Aorta (tissue), 5 donors: Measurements from ENCODE around the gene PCBP3. TPM values are rescaled to one million over a fixed set of nuclear protein-coding genes. Genes with fewer than 3 reads are reported as not detected.
"Not testable (repeated sequence)": the region's sequence is repeated elsewhere in the genome, so short reads cannot be mapped to it uniquely, and the experiment has no call there.

Experiments
- ATAC-seq: fragments of 200-7000 bp; cut with Tn5 transposase; one replicate; pipeline ENCODE4 v1.9.1; 2022; ENCODE audit warnings: moderate library complexity; ENCODE audit not compliant: low FRiP score
- DNase-seq, 2 donors: peaks; one replicate each; pipeline ENCODE4 v3.0.0-alpha.2; 2020
- H3K27ac ChIP-seq, 2 donors: one replicate each; pipeline ENCODE4 v1.5.1; 2013; ENCODE audit warnings: low read length in 2 of 2, mild to moderate bottlenecking in 2 of 2, moderate library complexity in 2 of 2, control low read depth in 1 of 2, inconsistent platforms in 1 of 2, low read depth in 1 of 2
- H3K27me3 ChIP-seq, 2 donors: one replicate each; pipeline ENCODE4 v1.6.1; 2013; ENCODE audit warnings: control low read depth in 1 of 2, low read length in 1 of 2, mild to moderate bottlenecking in 1 of 2, moderate library complexity in 1 of 2; ENCODE audit not compliant: insufficient read depth in 2 of 2, control insufficient read depth in 1 of 2
- H3K36me3 ChIP-seq, 2 donors: one replicate each; pipeline ENCODE4 v1.6.1; 2013; ENCODE audit warnings: control low read depth in 1 of 2, low read length in 1 of 2, mild to moderate bottlenecking in 1 of 2; ENCODE audit not compliant: insufficient read depth in 2 of 2, control insufficient read depth in 1 of 2
- H3K4me1 ChIP-seq, 2 donors: one replicate each; pipeline ENCODE4 v1.6.1; 2013; ENCODE audit warnings: low read length in 2 of 2, control low read depth in 1 of 2, mild to moderate bottlenecking in 1 of 2, moderate library complexity in 1 of 2; ENCODE audit not compliant: insufficient read depth in 2 of 2, control insufficient read depth in 1 of 2
- H3K4me3 ChIP-seq, 2 donors: one replicate each; pipeline ENCODE4 v1.5.1; 2013; ENCODE audit warnings: low read length in 2 of 2, control low read depth in 1 of 2, mild to moderate bottlenecking in 1 of 2
- H3K9me3 ChIP-seq: one replicate; pipeline ENCODE4 v1.6.1; 2013; ENCODE audit warnings: mild to moderate bottlenecking, low read length; ENCODE audit not compliant: control insufficient read depth
- WGBS, 2 donors: extraction: QIAGEN DNeasy Blood & Tissue Kit; methylation state at CpG; one replicate each; pipeline ENCODE4 v1.1.7; 2013; 5-methylcytosine and 5-hydroxymethylcytosine counted together
- intact Hi-C, 2 donors: fragments of 100-400 bp; cut with DNase I; formaldehyde crosslinking; loops; one replicate each; pipeline versions ENCODE4 v1.14.2 to v1.15.0; 2022
- polyA plus RNA-seq, 2 donors: library from polyadenylated mRNA; stranded (reverse); fragments of 200-250 nt; gene quantifications; one replicate each; pipeline ENCODE4 v1.2.3, GENCODE V29; 2013
- total RNA-seq, 2 donors: library from RNA; stranded (reverse); fragmentation: NEBNext Ultra II Directional; extraction: Animal tissue kit (Norgen Biotek cat#: 25700); gene quantifications; one replicate each; pipeline ENCODE4 v1.2.1, GENCODE V29; 2021
- donor health status: healthy with polysubstance abuse.
- donor health status: Bipolar disorder and iron deficiency.
- donor health status: DM: no; HTN: no; CAD: no.
- donor health status: DM: no; HTN: no; CAD: no.
- donor health status: DM: yes; HTN: yes; CAD: no.

The PCBP3 gene
- total and polyA plus RNA-seq, 4 donors: 3.6 to 15.0 (median 7.0) TPM; not detected in 1

DNA sequence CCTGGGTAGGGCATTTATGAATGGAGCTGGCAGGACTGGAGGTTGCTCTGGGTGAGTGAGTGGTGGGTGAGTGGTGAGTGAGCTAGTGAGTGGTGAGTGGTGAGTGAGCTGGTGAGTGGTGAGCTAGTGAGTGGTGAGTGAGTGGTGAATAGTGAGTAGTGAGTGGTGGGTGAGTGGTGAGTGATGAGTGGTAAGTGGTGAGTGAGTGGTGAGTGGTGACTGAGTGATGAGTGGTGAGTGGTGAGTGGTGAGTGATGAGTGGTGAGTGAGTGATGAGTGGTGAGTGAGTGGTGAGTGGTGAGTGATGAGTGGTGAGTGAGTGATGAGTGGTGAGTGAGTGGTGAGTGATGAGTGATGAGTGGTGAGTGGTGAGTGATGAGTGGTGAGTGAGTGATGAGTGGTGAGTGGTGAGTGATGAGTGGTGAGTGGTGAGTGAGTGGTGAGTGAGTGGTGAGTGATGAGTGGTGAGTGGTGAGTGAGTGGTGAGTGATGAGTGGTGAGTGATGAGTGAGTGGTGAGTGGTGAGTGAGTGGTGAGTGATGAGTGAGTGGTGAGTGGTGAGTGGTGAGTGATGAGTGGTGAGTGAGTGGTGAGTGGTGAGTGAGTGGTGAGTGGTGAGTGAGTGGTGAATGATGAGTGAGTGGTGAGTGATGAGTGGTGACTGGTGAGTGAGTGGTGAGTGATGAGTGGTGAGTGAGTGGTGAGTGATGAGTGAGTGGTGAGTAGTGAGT is 170.8 kb downstream of the PCBP3 start:
- DNase-seq, H3K4me1 ChIP-seq, H3K27me3 ChIP-seq, H3K9me3 ChIP-seq, H3K27ac ChIP-seq, intact Hi-C loops, ATAC-seq, H3K4me3 ChIP-seq, H3K36me3 ChIP-seq: not testable (repeated sequence)

DNA sequence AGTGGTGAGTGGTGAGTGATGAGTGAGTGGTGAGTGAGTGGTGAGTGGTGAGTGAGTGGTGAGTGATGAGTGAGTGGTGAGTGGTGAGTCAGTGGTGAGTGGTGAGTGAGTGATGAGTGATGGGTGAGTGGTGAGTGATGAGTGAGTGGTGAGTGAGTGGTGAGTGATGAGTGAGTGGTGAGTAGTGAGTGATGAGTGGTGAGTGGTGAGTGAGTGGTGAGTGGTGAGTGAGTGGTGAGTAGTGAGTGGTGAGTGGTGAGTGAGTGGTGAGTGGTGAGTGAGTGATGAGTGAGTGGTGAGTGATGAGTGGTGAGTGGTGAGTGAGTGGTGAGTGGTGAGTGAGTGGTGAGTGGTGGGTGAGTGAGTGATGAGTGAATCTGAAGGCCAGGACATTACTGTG is 172.3 kb downstream of the PCBP3 start:
- H3K36me3 ChIP-seq, intact Hi-C loops, H3K27me3 ChIP-seq, H3K4me1 ChIP-seq, DNase-seq, H3K27ac ChIP-seq, ATAC-seq, H3K9me3 ChIP-seq, H3K4me3 ChIP-seq: not testable (repeated sequence)

DNA sequence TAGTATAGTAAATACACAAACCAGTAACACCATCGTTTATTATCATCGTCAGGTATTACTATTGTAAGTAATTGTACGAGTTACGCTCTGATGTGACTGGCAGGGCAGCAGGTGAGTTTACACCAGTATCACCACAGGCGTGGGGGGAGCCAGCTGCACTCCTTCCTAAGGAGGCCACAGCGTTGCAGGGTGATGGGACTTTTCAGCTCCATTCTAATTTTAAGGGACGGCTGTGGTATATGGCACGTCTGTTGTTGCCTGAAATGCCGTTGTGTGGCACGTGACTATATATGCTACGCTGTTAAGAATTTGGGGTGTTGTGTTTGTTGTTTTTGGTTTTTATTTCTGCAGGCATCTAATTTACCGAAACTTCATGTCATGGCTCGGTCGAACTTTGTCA is 173.3 kb downstream of the PCBP3 start:
- WGBS, 2 donors: 92 to 93% methylated on average over 14 of the region's 14 CpGs
- Histone ChIP-seq H3K27ac (no peak overlapping the region), H3K9me3 (no peaks in the 10 kb centered on the region), H3K4me1 (no peaks in the 10 kb centered on the region), H3K36me3 (no peaks in the 10 kb centered on the region), H3K27me3 (no peaks in the 10 kb centered on the region), H3K4me3 (no peak overlapping the region)
- intact Hi-C loops: no loop called here
- ATAC-seq (no peak), DNase-seq (no peak)

- H3K27ac ChIP-seq: no peak overlapping the region
- no peaks in the 10 kb centered on the region for H3K4me1 ChIP-seq
- no peaks in the 10 kb centered on the region for H3K36me3 ChIP-seq
- intact Hi-C loops: no loop called here
- no peak overlapping the region for H3K4me3 ChIP-seq
- DNase-seq (no peak), ATAC-seq (no peak)
- WGBS, 2 donors: 91% methylated on average over 13 of the region's 13 CpGs
- H3K9me3 ChIP-seq: no peaks in the 10 kb centered on the region
- no peaks in the 10 kb centered on the region for H3K27me3 ChIP-seq
Observed at GRCh38 chr21:45817345-45817744, 173.8 kb downstream of the PCBP3 start.

GRCh38 chr21:45818276-45818903 is 174.9 kb downstream of the PCBP3 start:
- no peaks in the 10 kb centered on the region for H3K36me3 ChIP-seq
- ATAC-seq: no peak
- intact Hi-C loops: no loop called here
- H3K27me3 ChIP-seq: no peaks in the 10 kb centered on the region
- no peaks in the 10 kb centered on the region for H3K4me1 ChIP-seq
- H3K27ac ChIP-seq: no peak overlapping the region
- WGBS, 2 donors: 79% methylated on average over 11 of the region's 11 CpGs
- no peak overlapping the region for H3K4me3 ChIP-seq
- no peak for DNase-seq
- H3K9me3 ChIP-seq: no peaks in the 10 kb centered on the region

- Histone ChIP-seq H3K9me3 (no peaks in the 10 kb centered on the region), H3K27me3 (no peaks in the 10 kb centered on the region), H3K27ac (no peak overlapping the region), H3K4me3 (no peak overlapping the region), H3K4me1 (no peaks in the 10 kb centered on the region), H3K36me3 (no peaks in the 10 kb centered on the region)
- DNase-seq: no peak
- intact Hi-C loops: no loop called here
- no peak for ATAC-seq
- WGBS, 2 donors: 67 to 69% methylated on average over 8 of the region's 8 CpGs
Observed at GRCh38 chr21:45818904-45819285, 175.4 kb downstream of the PCBP3 start.

DNA sequence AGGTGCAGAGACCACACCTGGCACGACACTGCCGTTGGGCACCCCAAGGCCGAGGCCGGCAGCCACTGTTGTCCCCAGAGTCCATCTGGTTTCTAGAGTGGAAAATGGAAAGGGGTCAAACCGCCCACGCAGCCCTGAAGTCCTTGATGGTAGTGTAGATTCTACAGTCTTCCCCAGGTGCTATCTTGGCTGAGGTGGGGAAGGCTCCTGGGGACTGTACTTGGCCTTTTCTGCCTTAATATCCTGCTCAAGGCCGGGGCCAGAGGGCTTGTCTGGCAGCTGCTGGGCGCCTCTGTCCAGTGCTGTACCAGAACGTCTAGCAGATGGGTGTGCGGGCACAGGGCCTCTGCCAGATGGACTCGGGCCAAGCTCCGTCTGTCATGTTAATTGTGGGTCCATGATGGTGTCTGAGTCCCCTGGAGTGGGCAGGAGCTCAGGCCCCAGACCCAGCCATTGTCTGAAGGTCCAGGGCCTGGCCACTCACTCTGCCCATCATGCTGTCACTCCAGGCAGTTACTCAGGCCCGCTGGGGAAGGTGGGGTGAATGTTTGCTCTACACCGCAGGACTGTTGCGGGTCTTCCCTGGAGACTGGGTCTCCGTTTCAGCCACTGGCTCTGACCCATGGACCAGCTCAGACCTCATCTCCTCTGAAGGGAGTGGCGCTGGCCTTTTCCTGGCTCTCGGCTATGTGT is 176.1 kb downstream of the PCBP3 start:
- no peaks in the 10 kb centered on the region for H3K9me3 ChIP-seq
- H3K4me3 ChIP-seq: no peak overlapping the region
- H3K36me3 ChIP-seq: no peaks in the 10 kb centered on the region
- WGBS, 2 donors: 79 to 80% methylated on average over 18 of the region's 18 CpGs
- no peak overlapping the region for H3K27ac ChIP-seq
- no peaks in the 10 kb centered on the region for H3K27me3 ChIP-seq
- no peaks in the 10 kb centered on the region for H3K4me1 ChIP-seq
- DNase-seq: no peak
- intact Hi-C loops: loop anchor here (1.0 to 5.0 kb wide), 2 partner anchors 262 to 263 kb away; no protein-coding TSS in a partner anchor
- no peak for ATAC-seq

- intact Hi-C loops: loop anchor here (1.0 to 5.0 kb wide), 2 partner anchors 263 to 264 kb away; no protein-coding TSS in a partner anchor
- Histone ChIP-seq H3K27ac (no peak overlapping the region), H3K4me1 (no peaks in the 10 kb centered on the region), H3K27me3 (no peaks in the 10 kb centered on the region), H3K36me3 (no peaks in the 10 kb centered on the region), H3K4me3 (no peak overlapping the region), H3K9me3 (no peaks in the 10 kb centered on the region)
- 40 to 43% methylated on average over 30 to 31 of the region's 31 CpGs for WGBS, 2 donors
- ATAC-seq (peak; percentile 75), DNase-seq (peak; percentile 83 to 90)
Observed at GRCh38 chr21:45820171-45821091, 176.9 kb downstream of the PCBP3 start.
